Measurements from ENCODE around the gene SPATS2L. TPM values are rescaled to one million over a fixed set of nuclear protein-coding genes. Genes with fewer than 3 reads are reported as not detected.

SPATS2L gene
- total and polyA plus RNA-seq, 2 of the 13 experiments (the other 11 are each of a cell fraction or from before 2014, with no cell fraction given) = 154 to 212 TPM

DNA sequence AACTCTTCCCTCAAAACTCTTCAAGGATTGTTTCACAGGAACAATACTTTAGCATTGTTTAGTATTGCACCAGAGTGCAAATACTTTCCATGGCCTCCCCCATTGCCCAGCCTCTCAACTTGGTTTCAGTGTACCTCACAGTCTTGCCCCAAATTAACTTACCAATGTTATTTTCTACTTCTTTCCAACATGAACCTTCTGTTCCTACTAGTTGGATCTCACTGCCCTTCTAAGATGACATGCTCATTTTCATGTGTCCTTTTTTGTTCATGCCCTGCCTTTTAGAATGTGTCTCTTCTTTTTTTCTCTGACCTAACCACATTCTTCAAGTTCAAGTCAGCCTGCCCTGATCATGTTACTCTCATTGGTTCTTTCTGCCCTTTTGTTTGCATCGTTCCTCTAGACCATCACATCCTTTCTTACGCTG, 4.1 kb downstream of the SPATS2L start:
- Histone ChIP-seq H3K9me3 (ENCODE audit: low read length) (no peaks in the 10 kb centered on the region), H4K20me1 (ENCODE audit: insufficient read depth, low read length) (peaks cover 72% of the 10 kb centered on the region), H3K4me2 (ENCODE audit: low read depth, low read length) (peak overlapping the region; percentile 89), H2AFZ (ENCODE audit: low read length) (no peak overlapping the region), H3K27me3 (ENCODE audit: control insufficient read depth in 1 of 2, insufficient read depth in 2 of 2, low read length in 2 of 2) (no peaks in the 10 kb centered on the region; a peak in 1 of 5 replicates), H3K79me2 (ENCODE audit: insufficient read depth, low read length) (peaks cover 95% of the 10 kb centered on the region), H3K4me1 (ENCODE audit: insufficient read depth, low read length) (peaks cover 72% of the 10 kb centered on the region), H3K36me3 (replicated peaks in 1 of 2; ENCODE audit: control insufficient read depth in 1 of 2, insufficient read depth in 2 of 2, low read length in 2 of 2) (peaks cover 4 to 21% of the 10 kb centered on the region in 2 experiments), H3K4me3 (replicated peaks in 1 of 3; ENCODE audit: insufficient read depth in 1 of 3, low read depth in 2 of 3, low read length in 3 of 3) (peak overlapping the region in 2 of 3 experiments; percentile 1 to 84; a peak in 3 of 6 replicates), H3K9ac (ENCODE audit: insufficient read depth, low read depth, low read length) (no peak overlapping the region), H3K27ac (ENCODE audit: extremely low read length, insufficient read depth, low read length) (peak overlapping the region; percentile 1)
- CTCF ChIA-PET (ENCODE audit: low intra/inter-chr PET ratio, low total read pairs) = no interaction called here
- POLR2A ChIA-PET = interaction anchor here (3.4 kb wide), 1 partner anchor 9 kb away, joined by 48 read pairs; no protein-coding TSS in a partner anchor
- no TSS peak for BruUV-seq (replicated peaks)
- no peak for DNase-seq (ENCODE audit: low spot score)
- 84% methylated on average over 2 of the region's 2 CpGs for WGBS (ENCODE audit: low lambda C conversion rate)
- ATAC-seq = no peak
- intact Hi-C loops (cut with micrococcal nuclease; ENCODE audit: unreplicated experiment) = no loop called here
- no peak for FAIRE-seq
- in situ Hi-C loops (cut with HindIII; ENCODE audit: extremely low pct_ligation_motif_present, low pct_unique_long_range_greater_than_20kb) = no loop called here
- TF ChIP-seq KMT2B (CRISPR knock-in tag; IDR thresholded peaks at IDR 0.05) = no peak
- TF ChIP-seq BRD4 (CRISPR knock-in tag; IDR thresholded peaks at IDR 0.05) = no peak
- no peak for TF ChIP-seq ZNF431 (CRISPR knock-in tag; IDR thresholded peaks at IDR 0.05; ENCODE audit: borderline replicate concordance, low read depth)
- TF ChIP-seq ZSCAN31 (CRISPR knock-in tag; IDR thresholded peaks at IDR 0.05; ENCODE audit: low read depth) = no peak
- TF ChIP-seq CEBPZ (IDR thresholded peaks at IDR 0.05; ENCODE audit: low read length) = no peak
- no peak for TF ChIP-seq ZKSCAN5 (CRISPR knock-in tag; IDR thresholded peaks at IDR 0.05)
- TF ChIP-seq ZNF282 (IDR thresholded peaks at IDR 0.05; ENCODE audit: partially characterized antibody) = no peak
- no peak for TF ChIP-seq RXRA (CRISPR knock-in tag; IDR thresholded peaks at IDR 0.05)
- TF ChIP-seq, protein P1, sequence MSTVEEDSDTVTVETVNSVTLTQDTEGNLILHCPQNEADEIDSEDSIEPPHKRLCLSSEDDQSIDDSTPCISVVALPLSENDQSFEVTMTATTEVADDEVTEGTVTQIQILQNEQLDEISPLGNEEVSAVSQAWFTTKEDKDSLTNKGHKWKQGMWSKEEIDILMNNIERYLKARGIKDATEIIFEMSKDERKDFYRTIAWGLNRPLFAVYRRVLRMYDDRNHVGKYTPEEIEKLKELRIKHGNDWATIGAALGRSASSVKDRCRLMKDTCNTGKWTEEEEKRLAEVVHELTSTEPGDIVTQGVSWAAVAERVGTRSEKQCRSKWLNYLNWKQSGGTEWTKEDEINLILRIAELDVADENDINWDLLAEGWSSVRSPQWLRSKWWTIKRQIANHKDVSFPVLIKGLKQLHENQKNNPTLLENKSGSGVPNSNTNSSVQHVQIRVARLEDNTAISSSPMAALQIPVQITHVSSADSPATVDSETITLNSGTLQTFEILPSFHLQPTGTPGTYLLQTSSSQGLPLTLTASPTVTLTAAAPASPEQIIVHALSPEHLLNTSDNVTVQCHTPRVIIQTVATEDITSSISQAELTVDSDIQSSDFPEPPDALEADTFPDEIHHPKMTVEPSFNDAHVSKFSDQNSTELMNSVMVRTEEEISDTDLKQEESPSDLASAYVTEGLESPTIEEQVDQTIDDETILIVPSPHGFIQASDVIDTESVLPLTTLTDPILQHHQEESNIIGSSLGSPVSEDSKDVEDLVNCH (CRISPR knock-in tag; IDR thresholded peaks at IDR 0.05) = no peak
- TF ChIP-seq REXO4 (CRISPR knock-in tag; IDR thresholded peaks at IDR 0.05; ENCODE audit: borderline replicate concordance) = no peak
- TF ChIP-seq POGK (CRISPR knock-in tag; conservative IDR thresholded peaks at IDR 0.05) = peak; percentile 67
- TF ChIP-seq ZNF121 (CRISPR knock-in tag; IDR thresholded peaks at IDR 0.05) = peak; percentile 62; the same call in 1 of the 2 replicates
- no peak for TF ChIP-seq ELF1 (CRISPR knock-in tag; IDR thresholded peaks at IDR 0.05)
- no peak for TF ChIP-seq ZBTB10 (CRISPR knock-in tag; IDR thresholded peaks at IDR 0.05; ENCODE audit: borderline replicate concordance)
- no peak for TF ChIP-seq ZNF17 (CRISPR knock-in tag; IDR thresholded peaks at IDR 0.05)
